Caco-2 (cell line): ENCODE results near the gene RIN3. TPM values are rescaled to one million over a fixed set of nuclear protein-coding genes. Genes with fewer than 3 reads are reported as not detected.
A peak's percentile ranks its signal among the peaks of the same experiment; 100 is the strongest.

Experiments used
- BruUV-seq: library from RNA; stranded (reverse); fragments of 400-500 nt; replicated peaks from 2 replicates; lab custom pipeline; 2021; lab: Mats Ljungman, UMichigan
- CTCF ChIA-PET: fragments of 300-600 bp; sonication (Branson Sonifier 250); formaldehyde crosslinking; loops from one replicate; lab custom pipeline; 2022; ENCODE audit warnings: antibody characterized with exemption; lab: Charles Lee
- POLR2A ChIA-PET: fragments of 300-600 bp; sonication (Branson Sonifier 250); formaldehyde crosslinking; loops from one replicate; lab custom pipeline; 2022; ENCODE audit warnings: antibody characterized with exemption; lab: Charles Lee
- DNase-seq, 2 experiments: peaks; one replicate each; pipeline versions ENCODE4 v3.0.0 to v3.0.0-alpha.2; 2020 to 2022
- H3K27me3 ChIP-seq: replicated peaks from 2 replicates; pipeline ENCODE4 v1.6.0; 2011; ENCODE audit warnings: low read length; ENCODE audit not compliant: control insufficient read depth, insufficient read depth
- H3K36me3 ChIP-seq: 2 replicates; pipeline ENCODE4 v1.5.1; 2011; ENCODE audit warnings: low read length; ENCODE audit not compliant: control insufficient read depth, insufficient read depth
- H3K4me1 ChIP-seq: fragments of 250-450 bp; sonication (Bioruptor Pico); 2 replicates; pipeline ENCODE4 v1.5.1; 2020; ENCODE audit warnings: mild to moderate bottlenecking
- H3K4me3 ChIP-seq: 2 replicates; pipeline ENCODE4 v1.5.1; 2011; ENCODE audit warnings: low read depth, mild to moderate bottlenecking, control low read depth, low read length
- H3K9me3 ChIP-seq: fragments of 250-450 bp; sonication (Bioruptor Pico); 2 replicates; pipeline ENCODE4 v1.5.1; 2020; ENCODE audit warnings: mild to moderate bottlenecking, moderate library complexity
- H3K27ac Mint-ChIP-seq: one replicate; pipeline ENCODE4 v1.8.0; 2022; ENCODE audit warnings: mixed read lengths; ENCODE audit not compliant: unreplicated experiment
- H3K27me3 Mint-ChIP-seq: one replicate; pipeline ENCODE4 v1.8.0; 2022; ENCODE audit warnings: mixed read lengths; ENCODE audit not compliant: insufficient read depth, unreplicated experiment
- H3K36me3 Mint-ChIP-seq: one replicate; pipeline ENCODE4 v1.8.0; 2022; ENCODE audit warnings: mild to moderate bottlenecking, mixed read lengths; ENCODE audit not compliant: insufficient read depth, unreplicated experiment
- H3K4me1 Mint-ChIP-seq: one replicate; pipeline ENCODE4 v1.8.0; 2022; ENCODE audit warnings: low read depth, mixed read lengths; ENCODE audit not compliant: unreplicated experiment
- H3K4me3 Mint-ChIP-seq: one replicate; pipeline ENCODE4 v1.8.0; 2022; ENCODE audit warnings: mild to moderate bottlenecking, moderate library complexity, mixed read lengths; ENCODE audit not compliant: unreplicated experiment
- H3K9me3 Mint-ChIP-seq: one replicate; pipeline ENCODE4 v1.8.0; 2022; ENCODE audit warnings: mixed read lengths; ENCODE audit not compliant: unreplicated experiment
- CTCF ChIP-seq, 2 experiments: fragments of 200-600 bp in 1 of 2; IDR thresholded peaks; 1 replicate in 1 of 2; 2 replicates in 1 of 2; pipeline versions ENCODE4 v1.5.1 to v1.8.0; 2011 to 2022; ENCODE audit warnings: antibody characterized with exemption in 1 of 2, control low read depth in 1 of 2, inconsistent platforms in 1 of 2, low read depth in 1 of 2, low read length in 1 of 2, mild to moderate bottlenecking in 1 of 2, moderate library complexity in 1 of 2; ENCODE audit not compliant: insufficient read depth in 1 of 2, severe bottlenecking in 1 of 2, unreplicated experiment in 1 of 2
- intact Hi-C: fragments of 100-400 bp; cut with micrococcal nuclease; formaldehyde crosslinking; loops from one replicate; pipeline ENCODE4 v1.10.0; 2022; ENCODE audit not compliant: unreplicated experiment
- total RNA-seq: library from RNA; stranded (reverse); gene quantifications from 2 replicates; pipeline ENCODE4 v1.2.3, GENCODE V29; 2022

The RIN3 gene
- total RNA-seq, 1 experiment from 2014 or later, result 20.7 TPM

- Mint-ChIP-seq H3K27ac (peak overlapping the region; percentile 71), H3K4me1 (peaks cover 16% of the 10 kb centered on the region), H3K36me3 (no peaks in the 10 kb centered on the region), H3K9me3 (no peaks in the 10 kb centered on the region), H3K27me3 (no peaks in the 10 kb centered on the region), H3K4me3 (no peak overlapping the region)
- peak; percentile 56 to 57 for DNase-seq
- ChIA-PET POLR2A (no interaction called here), CTCF (no interaction called here)
- Histone ChIP-seq H3K36me3 (no peaks in the 10 kb centered on the region), H3K4me3 (no peak overlapping the region), H3K9me3 (no peaks in the 10 kb centered on the region), H3K27me3 (no peaks in the 10 kb centered on the region), H3K4me1 (peaks cover 29% of the 10 kb centered on the region)
- intact Hi-C loops, result no loop called here
- BruUV-seq, result no TSS peak
- TF ChIP-seq CTCF (IDR thresholded peaks at IDR 0.05; ENCODE audit: insufficient read depth in 1 of 2, low read depth in 1 of 2, low read length in 1 of 2, severe bottlenecking in 1 of 2, unreplicated experiment in 1 of 2), result no peak
These were observed 25.8 kb downstream of the RIN3 start for GRCh38 chr14:92539419-92539818.

GRCh38 chr14:92539875-92540274, 26.3 kb downstream of the RIN3 start:
- no peaks in the 10 kb centered on the region for H3K9me3 ChIP-seq
- H3K4me1 Mint-ChIP-seq, result peaks cover 13% of the 10 kb centered on the region
- ChIA-PET CTCF (no interaction called here), POLR2A (no interaction called here)
- H3K36me3 ChIP-seq, result no peaks in the 10 kb centered on the region
- no peak for DNase-seq
- no peaks in the 10 kb centered on the region for H3K27me3 ChIP-seq
- H3K4me1 ChIP-seq, result peaks cover 26% of the 10 kb centered on the region
- intact Hi-C loops, result no loop called here
- BruUV-seq, result no TSS peak
- H3K27me3 Mint-ChIP-seq, result no peaks in the 10 kb centered on the region
- TF ChIP-seq CTCF (IDR thresholded peaks at IDR 0.05; ENCODE audit: insufficient read depth in 1 of 2, low read depth in 1 of 2, low read length in 1 of 2, severe bottlenecking in 1 of 2, unreplicated experiment in 1 of 2), result no peak
- H3K4me3 Mint-ChIP-seq, result no peak overlapping the region
- H3K9me3 Mint-ChIP-seq, result no peaks in the 10 kb centered on the region
- no peak overlapping the region for H3K4me3 ChIP-seq
- peak overlapping the region; percentile 71 for H3K27ac Mint-ChIP-seq
- H3K36me3 Mint-ChIP-seq, result no peaks in the 10 kb centered on the region

GRCh38 chr14:92540472-92541048, 27.0 kb downstream of the RIN3 start:
- CTCF ChIA-PET, result no interaction called here
- Mint-ChIP-seq H3K27me3 (no peaks in the 10 kb centered on the region), H3K4me3 (no peak overlapping the region), H3K36me3 (no peaks in the 10 kb centered on the region), H3K27ac (no peak overlapping the region), H3K4me1 (peaks cover 7% of the 10 kb centered on the region), H3K9me3 (no peaks in the 10 kb centered on the region)
- BruUV-seq, result no TSS peak
- Histone ChIP-seq H3K27me3 (no peaks in the 10 kb centered on the region), H3K4me1 (peaks cover 24% of the 10 kb centered on the region), H3K4me3 (no peak overlapping the region), H3K9me3 (no peaks in the 10 kb centered on the region), H3K36me3 (no peaks in the 10 kb centered on the region)
- POLR2A ChIA-PET, result no interaction called here
- no peak for TF ChIP-seq CTCF (IDR thresholded peaks at IDR 0.05; ENCODE audit: insufficient read depth in 1 of 2, low read depth in 1 of 2, low read length in 1 of 2, severe bottlenecking in 1 of 2, unreplicated experiment in 1 of 2)
- no peak for DNase-seq
- intact Hi-C loops, result no loop called here
